Measurements from ENCODE around the gene EDC3. TPM values are rescaled to one million over a fixed set of nuclear protein-coding genes. Genes with fewer than 3 reads are reported as not detected.
"Not testable (repeated sequence)": the region's sequence is repeated elsewhere in the genome, so short reads cannot be mapped to it uniquely, and the experiment has no call there.

The EDC3 gene, protein sequence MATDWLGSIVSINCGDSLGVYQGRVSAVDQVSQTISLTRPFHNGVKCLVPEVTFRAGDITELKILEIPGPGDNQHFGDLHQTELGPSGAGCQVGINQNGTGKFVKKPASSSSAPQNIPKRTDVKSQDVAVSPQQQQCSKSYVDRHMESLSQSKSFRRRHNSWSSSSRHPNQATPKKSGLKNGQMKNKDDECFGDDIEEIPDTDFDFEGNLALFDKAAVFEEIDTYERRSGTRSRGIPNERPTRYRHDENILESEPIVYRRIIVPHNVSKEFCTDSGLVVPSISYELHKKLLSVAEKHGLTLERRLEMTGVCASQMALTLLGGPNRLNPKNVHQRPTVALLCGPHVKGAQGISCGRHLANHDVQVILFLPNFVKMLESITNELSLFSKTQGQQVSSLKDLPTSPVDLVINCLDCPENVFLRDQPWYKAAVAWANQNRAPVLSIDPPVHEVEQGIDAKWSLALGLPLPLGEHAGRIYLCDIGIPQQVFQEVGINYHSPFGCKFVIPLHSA
- 10 to 100 TPM; 14.4 to 18.8 (median 17.2) TPM for total RNA-seq

GRCh38 chr15:74695597-74696397 is at the start of gene EDC3:
EDC3 (minus strand) TSS chr15:74696024; CDS start chr15:74675124, 20,900 bp downstream.
- TF ChIP-seq POLR2A (IDR thresholded peaks at IDR 0.05) (no peak), EP300 (IDR thresholded peaks at IDR 0.05) (peak; percentile 44 to 91)
- TF ChIP-seq, protein P1, sequence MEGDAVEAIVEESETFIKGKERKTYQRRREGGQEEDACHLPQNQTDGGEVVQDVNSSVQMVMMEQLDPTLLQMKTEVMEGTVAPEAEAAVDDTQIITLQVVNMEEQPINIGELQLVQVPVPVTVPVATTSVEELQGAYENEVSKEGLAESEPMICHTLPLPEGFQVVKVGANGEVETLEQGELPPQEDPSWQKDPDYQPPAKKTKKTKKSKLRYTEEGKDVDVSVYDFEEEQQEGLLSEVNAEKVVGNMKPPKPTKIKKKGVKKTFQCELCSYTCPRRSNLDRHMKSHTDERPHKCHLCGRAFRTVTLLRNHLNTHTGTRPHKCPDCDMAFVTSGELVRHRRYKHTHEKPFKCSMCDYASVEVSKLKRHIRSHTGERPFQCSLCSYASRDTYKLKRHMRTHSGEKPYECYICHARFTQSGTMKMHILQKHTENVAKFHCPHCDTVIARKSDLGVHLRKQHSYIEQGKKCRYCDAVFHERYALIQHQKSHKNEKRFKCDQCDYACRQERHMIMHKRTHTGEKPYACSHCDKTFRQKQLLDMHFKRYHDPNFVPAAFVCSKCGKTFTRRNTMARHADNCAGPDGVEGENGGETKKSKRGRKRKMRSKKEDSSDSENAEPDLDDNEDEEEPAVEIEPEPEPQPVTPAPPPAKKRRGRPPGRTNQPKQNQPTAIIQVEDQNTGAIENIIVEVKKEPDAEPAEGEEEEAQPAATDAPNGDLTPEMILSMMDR (IDR thresholded peaks at IDR 0.05) = peak in 1 of 5 experiments; percentile 20
- no peaks in the 10 kb centered on the region for H3K27me3 ChIP-seq
- 0 to 1% methylated on average over 44 to 45 of the region's 46 CpGs for WGBS, 2 donors
- H3K4me3 ChIP-seq = peak within 1 kb of the TSS; percentile 73 to 95 (median 77)
- no peaks in the 10 kb centered on the region for H3K36me3 ChIP-seq
- H3K4me1 ChIP-seq = peaks cover 0 to 38% (median 9%) of the 10 kb centered on the region in 4 donors
- DNase-seq (ENCODE audit: low spot score in 2 of 2) = peak; percentile 75 to 89
- H3K9me3 ChIP-seq = no peaks in the 10 kb centered on the region
- H3K27ac ChIP-seq = peak within 1 kb of the TSS; percentile 85 to 90 (median 88)

DNA sequence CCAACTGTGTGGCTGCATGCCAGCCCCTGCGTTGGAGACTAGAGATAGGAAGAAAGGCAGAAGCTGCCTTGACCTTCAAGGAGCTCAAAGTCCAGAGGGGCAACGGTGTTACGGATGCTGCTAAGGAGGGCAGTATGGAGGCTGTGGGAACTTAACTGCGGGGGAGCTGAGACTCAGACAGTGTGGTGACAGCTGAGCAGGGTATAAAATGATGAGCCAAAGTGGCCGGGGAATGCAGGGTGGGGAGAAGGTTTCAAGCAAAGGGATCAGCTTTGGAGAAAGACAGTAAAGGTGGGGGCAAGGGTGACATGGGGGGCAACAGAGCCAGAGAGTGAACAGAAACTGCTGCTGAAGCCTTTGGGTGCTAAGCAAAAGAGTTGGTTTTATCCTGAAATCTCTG is 46.6 kb upstream of the EDC3 start:
- DNase-seq (ENCODE audit: low spot score in 2 of 2) = no peak
- no peak overlapping the region for H3K27ac ChIP-seq
- H3K9me3 ChIP-seq = peaks cover 0 to 17% (median 0%) of the 10 kb centered on the region in 4 donors
- WGBS, 2 donors = 75 to 91% methylated on average over 5 of the region's 5 CpGs
- no peak overlapping the region for H3K4me3 ChIP-seq
- TF ChIP-seq POLR2A (IDR thresholded peaks at IDR 0.05) (no peak), EP300 (IDR thresholded peaks at IDR 0.05) (no peak)
- TF ChIP-seq, protein P1 (IDR thresholded peaks at IDR 0.05) = no peak
- no peaks in the 10 kb centered on the region for H3K4me1 ChIP-seq
- H3K36me3 ChIP-seq = no peaks in the 10 kb centered on the region
- peaks cover 0 to 5% of the 10 kb centered on the region in 2 donors for H3K27me3 ChIP-seq

- 45 to 53% methylated on average over 5 of the region's 5 CpGs for WGBS, 2 donors
- peaks cover 0 to 24% of the 10 kb centered on the region in 2 donors for H3K27me3 ChIP-seq
- H3K9me3 ChIP-seq = peaks cover 0 to 16% (median 0%) of the 10 kb centered on the region in 4 donors
- DNase-seq (ENCODE audit: low spot score in 2 of 2); H3K4me1 ChIP-seq; H3K4me3 ChIP-seq; H3K27ac ChIP-seq; H3K36me3 ChIP-seq: not testable (repeated sequence)
These were observed 42.4 kb upstream of the EDC3 start for GRCh38 chr15:74738239-74738638.

DNA sequence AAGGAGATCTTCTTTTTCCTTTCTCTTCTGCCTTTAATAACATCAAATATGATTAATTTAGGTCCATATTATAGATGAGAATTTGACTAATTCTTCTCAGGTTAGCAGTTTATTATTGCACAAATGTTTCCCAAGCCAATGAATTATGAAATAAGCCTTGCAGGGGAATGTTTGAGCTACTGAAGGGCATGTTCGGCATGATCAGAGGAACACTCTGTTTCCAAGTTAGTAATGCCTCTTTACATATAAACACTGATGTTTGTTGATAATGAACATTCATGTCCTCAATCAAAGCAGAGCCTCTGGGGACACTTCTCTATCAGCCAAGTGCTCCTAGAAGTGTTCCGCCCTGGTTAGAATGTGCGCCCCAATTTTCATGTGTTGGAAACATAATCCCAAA is 39.5 kb upstream of the EDC3 start:
- no peaks in the 10 kb centered on the region for H3K36me3 ChIP-seq
- no peak for TF ChIP-seq EP300 (IDR thresholded peaks at IDR 0.05)
- TF ChIP-seq, protein P1 (IDR thresholded peaks at IDR 0.05) = no peak
- no peak for TF ChIP-seq POLR2A (IDR thresholded peaks at IDR 0.05)
- WGBS, 2 donors = 90% methylated on average over 3 of the region's 3 CpGs
- DNase-seq (ENCODE audit: low spot score in 2 of 2) = no peak
- peaks cover 0 to 48% of the 10 kb centered on the region in 2 donors for H3K27me3 ChIP-seq
- no peaks in the 10 kb centered on the region for H3K9me3 ChIP-seq
- H3K4me3 ChIP-seq = no peak overlapping the region
- no peaks in the 10 kb centered on the region for H3K4me1 ChIP-seq
- no peak overlapping the region for H3K27ac ChIP-seq

GRCh38 chr15:74733269-74733668 is 37.4 kb upstream of the EDC3 start:
- 86 to 88% methylated on average over 3 of the region's 3 CpGs for WGBS, 2 donors
- Histone ChIP-seq H3K27ac (no peak overlapping the region), H3K27me3 (peaks cover 0 to 55% of the 10 kb centered on the region in 2 donors), H3K4me3 (no peak overlapping the region), H3K36me3 (no peaks in the 10 kb centered on the region), H3K9me3 (no peaks in the 10 kb centered on the region), H3K4me1 (no peaks in the 10 kb centered on the region)
- TF ChIP-seq EP300 (IDR thresholded peaks at IDR 0.05) = no peak
- TF ChIP-seq, protein P1 (IDR thresholded peaks at IDR 0.05) = no peak
- no peak for TF ChIP-seq POLR2A (IDR thresholded peaks at IDR 0.05)
- no peak for DNase-seq (ENCODE audit: low spot score in 2 of 2)
